WTC11 (cell line): ENCODE results near the gene FGD5.

Experiments used
- ATF3 ChIP-seq: sonication (generic); formaldehyde crosslinking; conservative IDR thresholded peaks from 2 replicates; pipeline ENCODE4 v1.8.1; 2022; ENCODE audit warnings: mild to moderate bottlenecking, missing genetic modification reagents
- CTCF ChIP-seq: fragments of 200-600 bp; IDR thresholded peaks from 2 replicates; pipeline ENCODE4 v1.8.0; 2022; ENCODE audit warnings: antibody characterized with exemption
- ESRRA ChIP-seq: sonication (generic); formaldehyde crosslinking; IDR thresholded peaks from 2 replicates; pipeline ENCODE4 v1.8.1; 2022; ENCODE audit warnings: mild to moderate bottlenecking, missing genetic modification reagents, borderline replicate concordance
- ETV6 ChIP-seq: sonication (generic); formaldehyde crosslinking; IDR thresholded peaks from 2 replicates; pipeline ENCODE4 v1.8.1; 2022; ENCODE audit warnings: mild to moderate bottlenecking, missing genetic modification reagents
- SP1 ChIP-seq: sonication (generic); formaldehyde crosslinking; conservative IDR thresholded peaks from 2 replicates; pipeline ENCODE4 v1.8.1; 2022; ENCODE audit warnings: missing genetic modification reagents
- ZNF232 ChIP-seq: sonication (generic); formaldehyde crosslinking; IDR thresholded peaks from 2 replicates; pipeline ENCODE4 v1.8.0; 2022; ENCODE audit warnings: mild to moderate bottlenecking, missing genetic modification reagents
- TF ChIP-seq, protein P1 (sequence below): sonication (generic); formaldehyde crosslinking; IDR thresholded peaks from 2 replicates; pipeline ENCODE4 v1.8.1; 2023; ENCODE audit warnings: mild to moderate bottlenecking, missing genetic modification reagents, moderate library complexity

GRCh38 chr3:14772533-14773138, 46.1 kb upstream of the FGD5 start:
- TF ChIP-seq, protein P1, sequence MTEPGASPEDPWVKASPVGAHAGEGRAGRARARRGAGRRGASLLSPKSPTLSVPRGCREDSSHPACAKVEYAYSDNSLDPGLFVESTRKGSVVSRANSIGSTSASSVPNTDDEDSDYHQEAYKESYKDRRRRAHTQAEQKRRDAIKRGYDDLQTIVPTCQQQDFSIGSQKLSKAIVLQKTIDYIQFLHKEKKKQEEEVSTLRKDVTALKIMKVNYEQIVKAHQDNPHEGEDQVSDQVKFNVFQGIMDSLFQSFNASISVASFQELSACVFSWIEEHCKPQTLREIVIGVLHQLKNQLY (CRISPR knock-in tag) = no peak
- no peak for TF ChIP-seq CTCF
- TF ChIP-seq ATF3 = no peak
- TF ChIP-seq ESRRA = no peak
- no peak for TF ChIP-seq SP1 (CRISPR knock-in tag)
- TF ChIP-seq ZNF232 (CRISPR knock-in tag) = no peak
- no peak for TF ChIP-seq ETV6 (CRISPR knock-in tag)
